ENCODE results near the gene MTREX.

Gene MTREX

DNA sequence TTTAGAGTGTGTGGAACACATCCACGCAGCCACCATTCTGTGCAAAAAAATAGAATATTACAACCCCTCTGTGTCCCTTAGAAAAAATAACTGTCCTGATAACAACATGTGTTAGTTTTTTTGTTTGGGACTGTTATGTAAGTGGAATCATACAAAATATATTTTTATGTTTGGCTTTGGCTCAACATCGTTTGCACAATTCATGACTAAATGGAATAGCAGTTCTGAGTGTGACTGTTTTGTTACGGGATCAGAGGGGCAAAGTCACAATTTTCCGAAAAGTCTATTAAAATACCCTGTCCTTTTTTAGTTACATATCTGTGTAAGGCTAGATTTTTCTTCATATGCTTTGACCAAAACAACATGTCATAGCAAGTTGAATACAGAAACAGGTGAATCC lies 12.8 kb downstream of the MTREX start:
- H3K36me3 ChIP-seq (ENCODE audit: control insufficient read depth in 5 of 5, insufficient read depth in 5 of 5, low read length in 5 of 5) = peaks cover under 1 to 7% (median 1%) of the 10 kb centered on the region in 5 donors

DNA sequence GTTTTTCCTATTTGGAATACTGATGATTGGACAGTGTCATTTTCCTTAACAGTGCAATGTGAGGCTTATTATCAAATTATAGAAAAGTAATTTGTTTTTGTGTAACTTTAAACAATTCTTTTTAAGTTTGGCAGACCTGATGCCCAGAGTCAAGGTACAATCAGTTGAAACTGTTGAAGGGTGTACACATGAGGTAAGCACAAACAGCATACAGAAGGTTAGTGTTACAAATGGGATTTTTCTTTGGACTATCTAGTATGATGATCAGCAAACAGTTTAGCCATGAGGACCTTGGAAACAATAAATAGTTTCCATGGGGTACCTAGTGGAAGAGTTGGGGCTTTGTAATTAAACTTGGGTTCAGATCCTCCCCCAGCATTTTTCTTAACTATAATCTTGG lies 16.2 kb downstream of the MTREX start:
- Histone ChIP-seq H3K36me3 (ENCODE audit: control insufficient read depth in 5 of 5, insufficient read depth in 5 of 5, low read length in 5 of 5) (peaks cover 3 to 15% (median 6%) of the 10 kb centered on the region in 5 donors), H3K27ac (ENCODE audit: low read depth, low read length) (no peak overlapping the region), H3K27me3 (ENCODE audit: control insufficient read depth in 5 of 5, insufficient read depth in 4 of 5, low read length in 5 of 5) (no peaks in the 10 kb centered on the region), H3K9me3 (ENCODE audit: control insufficient read depth in 5 of 5, low read length in 5 of 5) (no peaks in the 10 kb centered on the region), H3K9ac (ENCODE audit: low read length in 5 of 5) (no peak overlapping the region), H3K4me1 (ENCODE audit: control insufficient read depth in 5 of 5, insufficient read depth in 5 of 5, low read length in 5 of 5) (peaks cover 0 to 12% (median 5%) of the 10 kb centered on the region in 5 donors), H3K4me3 (ENCODE audit: low read depth in 1 of 5, low read length in 5 of 5) (no peak overlapping the region)

More for the DNA sequence above, 12.8 kb downstream of the MTREX start:
- Histone ChIP-seq H3K27ac (ENCODE audit: low read depth, low read length) (peak overlapping the region; percentile 68), H3K9me3 (ENCODE audit: control insufficient read depth in 5 of 5, low read length in 5 of 5) (no peaks in the 10 kb centered on the region), H3K27me3 (ENCODE audit: control insufficient read depth in 5 of 5, insufficient read depth in 4 of 5, low read length in 5 of 5) (no peaks in the 10 kb centered on the region), H3K4me3 (ENCODE audit: low read depth in 1 of 5, low read length in 5 of 5) (peak overlapping the region in 1 of 5 donors; percentile 3), H3K4me1 (ENCODE audit: control insufficient read depth in 5 of 5, insufficient read depth in 5 of 5, low read length in 5 of 5) (peaks cover 0 to 9% (median 0%) of the 10 kb centered on the region in 5 donors), H3K9ac (ENCODE audit: low read length in 5 of 5) (peak overlapping the region in 1 of 5 donors; percentile 48)

DNA sequence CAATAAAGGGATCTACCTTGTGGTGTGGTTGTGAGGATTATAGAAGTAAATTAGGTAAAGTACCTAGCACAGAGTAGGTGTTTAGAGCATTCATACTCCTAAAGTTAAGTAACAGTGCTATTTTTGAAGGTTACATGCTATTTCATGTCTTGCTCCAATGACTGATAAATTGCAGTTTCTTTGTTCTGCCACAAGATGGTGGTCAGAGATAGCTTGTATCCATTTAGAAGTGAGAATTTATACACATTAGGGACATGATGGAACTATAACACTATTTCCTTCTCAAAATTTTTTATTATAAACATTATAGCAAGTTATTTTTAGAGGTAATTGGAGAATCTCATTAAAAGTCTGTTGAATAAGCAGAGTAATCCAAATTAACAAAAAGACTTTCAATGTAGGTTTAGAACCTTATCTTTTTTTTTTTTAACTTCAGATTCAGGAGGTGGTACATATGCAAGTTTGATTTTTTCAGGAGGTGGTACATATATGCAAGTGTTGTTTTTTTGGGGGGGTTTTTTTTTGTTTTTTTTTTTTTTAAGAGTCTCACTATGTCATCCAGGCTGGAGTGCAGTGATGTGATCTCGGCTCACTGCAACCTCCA lies 17.1 kb downstream of the MTREX start:
- Histone ChIP-seq H3K9ac (ENCODE audit: low read length in 5 of 5) (no peak overlapping the region), H3K9me3 (ENCODE audit: control insufficient read depth in 5 of 5, low read length in 5 of 5) (no peaks in the 10 kb centered on the region), H3K27me3 (ENCODE audit: control insufficient read depth in 5 of 5, insufficient read depth in 4 of 5, low read length in 5 of 5) (no peaks in the 10 kb centered on the region), H3K36me3 (ENCODE audit: control insufficient read depth in 5 of 5, insufficient read depth in 5 of 5, low read length in 5 of 5) (peaks cover 3 to 20% (median 12%) of the 10 kb centered on the region in 5 donors), H3K4me1 (ENCODE audit: control insufficient read depth in 5 of 5, insufficient read depth in 5 of 5, low read length in 5 of 5) (peaks cover 0 to 12% (median 5%) of the 10 kb centered on the region in 5 donors), H3K27ac (ENCODE audit: low read depth, low read length) (no peak overlapping the region), H3K4me3 (ENCODE audit: low read depth in 1 of 5, low read length in 5 of 5) (no peak overlapping the region)

DNA sequence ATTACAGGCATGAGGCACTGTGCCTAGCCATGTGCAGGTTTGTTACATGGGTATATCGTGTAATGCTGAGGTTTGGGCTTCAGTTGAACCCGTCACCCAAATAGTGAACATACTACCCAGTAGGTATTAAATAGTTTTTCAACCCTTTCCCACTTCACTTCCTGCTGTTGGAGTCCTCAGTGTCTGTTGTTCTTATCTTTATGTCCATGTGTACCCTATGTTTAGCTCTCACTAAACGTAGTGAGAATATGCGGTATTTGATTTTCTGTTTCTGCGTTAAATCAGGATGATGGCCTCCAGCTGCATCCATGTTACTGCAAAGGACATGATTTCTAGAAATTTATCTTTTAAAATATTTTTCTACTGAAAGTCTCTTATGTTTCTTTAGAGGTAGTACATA lies 17.8 kb downstream of the MTREX start:
- Histone ChIP-seq H3K36me3 (ENCODE audit: control insufficient read depth in 5 of 5, insufficient read depth in 5 of 5, low read length in 5 of 5) (peaks cover 3 to 20% (median 12%) of the 10 kb centered on the region in 5 donors), H3K27me3 (ENCODE audit: control insufficient read depth in 5 of 5, insufficient read depth in 4 of 5, low read length in 5 of 5) (no peaks in the 10 kb centered on the region), H3K9ac (ENCODE audit: low read length in 5 of 5) (no peak overlapping the region), H3K4me3 (ENCODE audit: low read depth in 1 of 5, low read length in 5 of 5) (no peak overlapping the region), H3K4me1 (ENCODE audit: control insufficient read depth in 5 of 5, insufficient read depth in 5 of 5, low read length in 5 of 5) (peaks cover 0 to 12% (median 5%) of the 10 kb centered on the region in 5 donors), H3K9me3 (ENCODE audit: control insufficient read depth in 5 of 5, low read length in 5 of 5) (no peaks in the 10 kb centered on the region), H3K27ac (ENCODE audit: low read depth, low read length) (no peak overlapping the region)

DNA sequence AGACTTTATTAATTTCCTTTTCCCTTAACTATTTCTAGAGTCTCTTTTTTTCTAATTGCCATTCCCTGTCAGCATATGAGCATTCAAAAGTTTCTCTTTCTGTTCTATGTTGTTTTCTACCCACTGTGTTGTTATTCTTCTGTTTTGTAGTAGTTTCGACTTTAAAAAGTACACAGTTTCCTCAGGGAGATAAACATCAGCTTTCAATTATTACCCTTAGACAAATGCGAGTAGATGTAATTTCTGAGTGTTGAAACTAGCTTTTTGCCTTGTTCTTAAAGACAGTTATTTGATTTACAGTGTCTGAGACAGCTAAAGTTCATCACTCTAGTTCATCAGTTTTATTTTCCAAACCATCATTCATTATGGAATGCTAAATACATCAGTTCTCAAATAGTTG lies 19.5 kb downstream of the MTREX start:
- Histone ChIP-seq H3K4me3 (ENCODE audit: low read depth in 1 of 5, low read length in 5 of 5) (peak overlapping the region in 1 of 5 donors; percentile 0), H3K27ac (ENCODE audit: low read depth, low read length) (peak overlapping the region; percentile 22), H3K9ac (ENCODE audit: low read length in 5 of 5) (peak overlapping the region in 1 of 5 donors; percentile 35), H3K36me3 (ENCODE audit: control insufficient read depth in 5 of 5, insufficient read depth in 5 of 5, low read length in 5 of 5) (peaks cover 12 to 32% (median 16%) of the 10 kb centered on the region in 5 donors), H3K4me1 (ENCODE audit: control insufficient read depth in 5 of 5, insufficient read depth in 5 of 5, low read length in 5 of 5) (peaks cover 0 to 7% (median 0%) of the 10 kb centered on the region in 5 donors), H3K27me3 (ENCODE audit: control insufficient read depth in 5 of 5, insufficient read depth in 4 of 5, low read length in 5 of 5) (no peaks in the 10 kb centered on the region), H3K9me3 (ENCODE audit: control insufficient read depth in 5 of 5, low read length in 5 of 5) (no peaks in the 10 kb centered on the region)

DNA sequence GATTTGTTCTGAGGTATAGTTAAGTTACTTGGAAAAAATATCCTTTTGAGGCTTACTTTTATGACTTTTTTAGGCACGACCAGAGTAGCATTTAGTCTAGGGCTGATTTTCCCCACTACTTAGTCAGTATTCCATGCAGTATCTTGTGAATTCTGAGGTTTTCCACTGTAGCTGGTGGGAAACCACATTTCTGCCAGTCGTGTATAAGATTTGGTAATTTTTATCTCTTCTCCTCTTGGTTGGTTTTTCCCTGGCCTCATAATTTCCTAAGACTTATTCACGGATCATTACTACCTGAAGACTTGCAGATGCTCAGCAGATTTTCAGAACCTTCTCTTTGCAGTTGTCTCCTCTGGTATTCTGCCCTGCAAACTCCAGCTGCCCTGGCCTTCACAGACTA lies 23.5 kb downstream of the MTREX start:
- Histone ChIP-seq H3K4me1 (ENCODE audit: control insufficient read depth in 5 of 5, insufficient read depth in 5 of 5, low read length in 5 of 5) (peaks cover 0 to 7% (median 0%) of the 10 kb centered on the region in 5 donors), H3K4me3 (ENCODE audit: low read depth in 1 of 5, low read length in 5 of 5) (no peak overlapping the region), H3K9ac (ENCODE audit: low read length in 5 of 5) (no peak overlapping the region), H3K27me3 (ENCODE audit: control insufficient read depth in 5 of 5, insufficient read depth in 4 of 5, low read length in 5 of 5) (no peaks in the 10 kb centered on the region), H3K27ac (ENCODE audit: low read depth, low read length) (no peak overlapping the region), H3K9me3 (ENCODE audit: control insufficient read depth in 5 of 5, low read length in 5 of 5) (no peaks in the 10 kb centered on the region), H3K36me3 (ENCODE audit: control insufficient read depth in 5 of 5, insufficient read depth in 5 of 5, low read length in 5 of 5) (peaks cover 10 to 34% (median 30%) of the 10 kb centered on the region in 5 donors)

DNA sequence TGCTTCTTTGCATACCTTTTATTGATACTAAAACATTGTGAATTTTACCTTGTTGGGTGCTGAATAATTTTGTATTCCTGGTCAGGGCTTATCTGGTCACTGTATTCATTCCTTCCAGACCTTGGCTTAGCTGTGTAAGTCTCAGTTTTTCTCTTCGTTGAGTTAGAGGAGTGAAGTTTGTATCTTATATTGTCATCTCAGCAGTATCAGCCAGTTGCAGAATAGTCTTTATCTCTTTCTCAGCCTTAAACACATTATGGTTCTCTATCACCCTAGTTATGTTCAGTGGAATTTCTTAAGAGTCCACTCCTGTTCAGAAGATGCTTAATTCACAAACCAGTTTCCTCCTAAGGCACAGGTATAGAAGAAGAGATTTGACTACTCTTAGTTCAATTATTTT lies 25.2 kb downstream of the MTREX start:
- Histone ChIP-seq H3K4me1 (ENCODE audit: control insufficient read depth in 5 of 5, insufficient read depth in 5 of 5, low read length in 5 of 5) (no peaks in the 10 kb centered on the region), H3K9ac (ENCODE audit: low read length in 5 of 5) (no peak overlapping the region), H3K27ac (ENCODE audit: low read depth, low read length) (no peak overlapping the region), H3K9me3 (ENCODE audit: control insufficient read depth in 5 of 5, low read length in 5 of 5) (no peaks in the 10 kb centered on the region), H3K36me3 (ENCODE audit: control insufficient read depth in 5 of 5, insufficient read depth in 5 of 5, low read length in 5 of 5) (peaks cover 10 to 37% (median 30%) of the 10 kb centered on the region in 5 donors), H3K27me3 (ENCODE audit: control insufficient read depth in 5 of 5, insufficient read depth in 4 of 5, low read length in 5 of 5) (no peaks in the 10 kb centered on the region), H3K4me3 (ENCODE audit: low read depth in 1 of 5, low read length in 5 of 5) (no peak overlapping the region)

DNA sequence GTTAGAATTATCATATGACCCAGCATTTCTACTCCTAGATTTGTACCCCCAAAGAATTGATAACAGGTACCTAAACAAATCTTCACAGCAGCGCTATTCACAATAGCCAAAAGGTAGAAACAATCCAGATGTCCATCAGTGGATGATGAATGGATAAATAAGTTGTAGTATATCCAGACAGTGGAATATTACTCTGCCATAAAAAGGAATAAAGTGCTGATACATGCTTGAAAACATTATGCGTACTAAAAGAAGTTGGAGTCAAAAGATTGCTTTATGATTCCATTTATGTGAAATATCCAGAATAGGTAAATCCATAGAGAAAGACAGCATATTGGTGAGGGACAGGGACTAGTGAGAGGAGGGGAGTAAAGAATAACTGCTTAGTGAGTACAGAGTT lies 26.0 kb downstream of the MTREX start:
- peaks cover 7 to 32% (median 29%) of the 10 kb centered on the region in 5 donors for H3K36me3 ChIP-seq (ENCODE audit: control insufficient read depth in 5 of 5, insufficient read depth in 5 of 5, low read length in 5 of 5)
- no peaks in the 10 kb centered on the region for H3K27me3 ChIP-seq (ENCODE audit: control insufficient read depth in 5 of 5, insufficient read depth in 4 of 5, low read length in 5 of 5)
- no peak overlapping the region for H3K4me3 ChIP-seq (ENCODE audit: low read depth in 1 of 5, low read length in 5 of 5)
- H3K4me1 ChIP-seq (ENCODE audit: control insufficient read depth in 5 of 5, insufficient read depth in 5 of 5, low read length in 5 of 5) = peaks cover 0 to 3% (median 0%) of the 10 kb centered on the region in 5 donors
- no peak overlapping the region for H3K9ac ChIP-seq (ENCODE audit: low read length in 5 of 5)
- no peaks in the 10 kb centered on the region for H3K9me3 ChIP-seq (ENCODE audit: control insufficient read depth in 5 of 5, low read length in 5 of 5)
- no peak overlapping the region for H3K27ac ChIP-seq (ENCODE audit: low read depth, low read length)

DNA sequence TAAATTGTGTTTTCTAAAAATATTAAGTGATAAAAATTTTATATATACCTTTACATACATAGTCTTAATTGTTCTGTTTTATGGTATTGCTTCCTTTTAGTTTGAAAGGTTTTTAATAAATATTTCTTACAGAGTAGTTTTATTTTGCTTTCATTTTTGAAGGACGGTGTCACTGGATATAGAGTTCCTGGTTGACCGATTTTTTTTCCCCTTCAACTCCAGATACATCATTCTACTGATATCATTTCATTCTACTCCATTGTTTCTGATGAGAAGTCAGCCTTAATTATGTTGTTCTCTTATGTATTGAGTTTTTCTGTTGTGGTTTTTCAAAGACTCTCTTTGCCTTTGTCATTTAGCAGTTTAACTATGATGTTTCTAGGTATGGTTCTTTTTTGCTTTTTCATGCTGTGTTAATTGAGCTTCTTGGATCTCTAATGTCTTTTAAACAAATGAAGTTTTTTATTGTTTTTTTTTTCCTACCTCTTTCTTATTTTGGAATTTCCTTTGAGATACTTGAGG lies 30.4 kb downstream of the MTREX start:
- H3K27ac ChIP-seq (ENCODE audit: low read depth, low read length) = no peak overlapping the region
- peak overlapping the region in 1 of 5 donors; percentile 30 for H3K9ac ChIP-seq (ENCODE audit: low read length in 5 of 5)
- H3K9me3 ChIP-seq (ENCODE audit: control insufficient read depth in 5 of 5, low read length in 5 of 5) = no peaks in the 10 kb centered on the region
- H3K36me3 ChIP-seq (ENCODE audit: control insufficient read depth in 5 of 5, insufficient read depth in 5 of 5, low read length in 5 of 5) = peaks cover 3 to 21% (median 14%) of the 10 kb centered on the region in 5 donors
- no peaks in the 10 kb centered on the region for H3K27me3 ChIP-seq (ENCODE audit: control insufficient read depth in 5 of 5, insufficient read depth in 4 of 5, low read length in 5 of 5)
- H3K4me1 ChIP-seq (ENCODE audit: control insufficient read depth in 5 of 5, insufficient read depth in 5 of 5, low read length in 5 of 5) = peaks cover 0 to 5% (median 0%) of the 10 kb centered on the region in 5 donors
- H3K4me3 ChIP-seq (ENCODE audit: low read depth in 1 of 5, low read length in 5 of 5) = peak overlapping the region in 1 of 5 donors; percentile 33

DNA sequence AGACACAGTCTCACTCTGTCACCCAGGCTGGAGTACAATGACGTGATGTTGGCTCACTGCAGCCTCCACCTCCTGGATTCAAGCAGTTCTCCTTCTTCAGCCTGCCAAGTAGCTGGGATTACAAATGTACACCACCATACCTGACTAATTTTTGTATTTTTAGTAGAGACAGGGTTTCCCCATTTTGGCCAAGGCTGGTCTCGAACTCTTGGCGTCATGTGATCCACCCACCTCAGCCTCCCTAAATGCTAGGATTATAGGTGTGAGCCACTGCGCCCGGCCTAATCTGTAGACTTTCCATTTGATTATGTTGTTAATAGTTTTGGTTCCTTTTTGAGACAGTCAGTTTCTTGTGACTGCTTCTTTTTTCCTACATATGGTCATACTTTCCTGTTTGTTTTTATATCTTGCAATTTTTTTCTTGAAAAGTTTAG lies 31.0 kb downstream of the MTREX start:
- Histone ChIP-seq H3K4me3 (ENCODE audit: low read depth in 1 of 5, low read length in 5 of 5) (no peak overlapping the region), H3K9me3 (ENCODE audit: control insufficient read depth in 5 of 5, low read length in 5 of 5) (no peaks in the 10 kb centered on the region), H3K27ac (ENCODE audit: low read depth, low read length) (no peak overlapping the region), H3K9ac (ENCODE audit: low read length in 5 of 5) (no peak overlapping the region), H3K36me3 (ENCODE audit: control insufficient read depth in 5 of 5, insufficient read depth in 5 of 5, low read length in 5 of 5) (peaks cover 3 to 22% (median 12%) of the 10 kb centered on the region in 5 donors), H3K4me1 (ENCODE audit: control insufficient read depth in 5 of 5, insufficient read depth in 5 of 5, low read length in 5 of 5) (peaks cover 0 to 5% (median 0%) of the 10 kb centered on the region in 5 donors), H3K27me3 (ENCODE audit: control insufficient read depth in 5 of 5, insufficient read depth in 4 of 5, low read length in 5 of 5) (no peaks in the 10 kb centered on the region)

Data from subcutaneous abdominal adipose tissue (tissue), 5 donors.